Vagina (tissue), 2 donors: ENCODE measurements around the gene PEX5L. TPM values are rescaled to one million over a fixed set of nuclear protein-coding genes. Genes with fewer than 3 reads are reported as not detected.

Experiments
- DNase-seq, 2 donors: peaks; one replicate each; pipeline ENCODE4 v3.0.0-alpha.2; 2017; ENCODE audit errors: extremely low spot score in 2 of 2
- H3K27ac ChIP-seq: fragments of 200-600 bp; sonication (generic); one replicate; pipeline ENCODE4 v1.5.1; 2019
- H3K27me3 ChIP-seq: fragments of 200-600 bp; sonication (generic); one replicate; pipeline ENCODE4 v1.5.1; 2019
- H3K36me3 ChIP-seq, 2 donors: fragments of 200-600 bp; sonication (generic); one replicate each; pipeline ENCODE4 v1.5.1; 2017 to 2019
- H3K4me1 ChIP-seq: fragments of 200-600 bp; sonication (generic); one replicate; pipeline ENCODE4 v1.5.1; 2019
- H3K4me3 ChIP-seq, 2 donors: fragments of 200-600 bp; sonication (generic); 1 replicate in 1 of 2; 2 replicates in 1 of 2; pipeline ENCODE4 v1.5.1; 2016 to 2019
- H3K9me3 ChIP-seq: fragments of 200-600 bp; sonication (generic); one replicate; pipeline ENCODE4 v1.5.1; 2019
- CTCF ChIP-seq, 3 experiments: fragments of 450-650 bp in 2 of 3; fragments of 200-600 bp in 1 of 3; sonication (generic) in 1 of 3; IDR thresholded peaks; one replicate each; pipeline ENCODE4 v1.5.1; 2017 to 2019; ENCODE audit warnings: antibody characterized with exemption in 3 of 3, mild to moderate bottlenecking in 2 of 3, moderate library complexity in 2 of 3
- POLR2A ChIP-seq, 2 donors: fragments of 450-650 bp; IDR thresholded peaks; one replicate each; pipeline ENCODE4 v1.6.1; 2017; ENCODE audit warnings: antibody characterized with exemption in 2 of 2, mild to moderate bottlenecking in 2 of 2, moderate library complexity in 2 of 2
- POLR2AphosphoS5 ChIP-seq, 2 donors: sonication (generic); formaldehyde crosslinking; IDR thresholded peaks; one replicate each; pipeline ENCODE4 v1.9.0; 2017; ENCODE audit warnings: antibody characterized with exemption in 2 of 2, mild to moderate bottlenecking in 2 of 2, low read depth in 1 of 2; ENCODE audit not compliant: insufficient read depth in 1 of 2
- intact Hi-C: fragments of 100-400 bp; cut with DNase I; formaldehyde crosslinking; loops from one replicate; pipeline ENCODE4 v1.15.1; 2023
- total RNA-seq: library from RNA; depleted of rRNA; stranded (reverse); fragments of >200 nt; gene quantifications from one replicate; pipeline ENCODE4 v1.2.3, GENCODE V29; 2016

Gene PEX5L
- total RNA-seq, 1 donor from 2014 or later = not detected

- Histone ChIP-seq H3K4me3 (no peak overlapping the region), H3K36me3 (no peaks in the 10 kb centered on the region), H3K27ac (no peak overlapping the region), H3K4me1 (no peaks in the 10 kb centered on the region), H3K27me3 (no peaks in the 10 kb centered on the region), H3K9me3 (no peaks in the 10 kb centered on the region)
- intact Hi-C loops = no loop called here
- TF ChIP-seq CTCF (IDR thresholded peaks at IDR 0.05) (no peak), POLR2AphosphoS5 (IDR thresholded peaks at IDR 0.05; ENCODE audit: insufficient read depth in 1 of 2, low read depth in 1 of 2) (no peak)
- DNase-seq = no peak
Observed at GRCh38 chr3:179948740-179949139, 88.0 kb downstream of the PEX5L start.

- Histone ChIP-seq H3K4me1 (peaks cover 5% of the 10 kb centered on the region), H3K9me3 (no peaks in the 10 kb centered on the region), H3K36me3 (no peaks in the 10 kb centered on the region), H3K27me3 (no peaks in the 10 kb centered on the region), H3K27ac (no peak overlapping the region), H3K4me3 (no peak overlapping the region)
- intact Hi-C loops = no loop called here
- no peak for TF ChIP-seq POLR2AphosphoS5 (IDR thresholded peaks at IDR 0.05; ENCODE audit: insufficient read depth in 1 of 2, low read depth in 1 of 2)
- no peak for TF ChIP-seq POLR2A (IDR thresholded peaks at IDR 0.05)
- no peak for TF ChIP-seq CTCF (IDR thresholded peaks at IDR 0.05)
- DNase-seq = no peak
Observed at GRCh38 chr3:179945569-179945968, 91.2 kb downstream of the PEX5L start.

- H3K9me3 ChIP-seq = no peaks in the 10 kb centered on the region
- H3K27me3 ChIP-seq = no peaks in the 10 kb centered on the region
- no peak for DNase-seq
- TF ChIP-seq POLR2A (IDR thresholded peaks at IDR 0.05) (no peak), POLR2AphosphoS5 (IDR thresholded peaks at IDR 0.05; ENCODE audit: insufficient read depth in 1 of 2, low read depth in 1 of 2) (no peak), CTCF (IDR thresholded peaks at IDR 0.05) (no peak)
- H3K4me1 ChIP-seq = peaks cover 5% of the 10 kb centered on the region
- H3K36me3 ChIP-seq = no peaks in the 10 kb centered on the region
- H3K4me3 ChIP-seq = no peak overlapping the region
- intact Hi-C loops = no loop called here
- no peak overlapping the region for H3K27ac ChIP-seq
Observed at GRCh38 chr3:179943117-179943880, 93.4 kb downstream of the PEX5L start.

GRCh38 chr3:179942553-179943075 is 94.1 kb downstream of the PEX5L start:
- intact Hi-C loops = no loop called here
- Histone ChIP-seq H3K27ac (no peak overlapping the region), H3K27me3 (no peaks in the 10 kb centered on the region), H3K9me3 (no peaks in the 10 kb centered on the region), H3K4me1 (peaks cover 5% of the 10 kb centered on the region), H3K4me3 (no peak overlapping the region), H3K36me3 (no peaks in the 10 kb centered on the region)
- no peak for DNase-seq
- TF ChIP-seq POLR2AphosphoS5 (IDR thresholded peaks at IDR 0.05; ENCODE audit: insufficient read depth in 1 of 2, low read depth in 1 of 2) = no peak
- no peak for TF ChIP-seq CTCF (IDR thresholded peaks at IDR 0.05)
- TF ChIP-seq POLR2A (IDR thresholded peaks at IDR 0.05) = no peak

GRCh38 chr3:179935710-179936109 is 101.0 kb downstream of the PEX5L start:
- Histone ChIP-seq H3K27me3 (no peaks in the 10 kb centered on the region), H3K27ac (no peak overlapping the region), H3K36me3 (no peaks in the 10 kb centered on the region), H3K4me3 (no peak overlapping the region), H3K4me1 (no peaks in the 10 kb centered on the region), H3K9me3 (no peaks in the 10 kb centered on the region)
- no peak for DNase-seq
- intact Hi-C loops = no loop called here
- no peak for TF ChIP-seq POLR2AphosphoS5 (IDR thresholded peaks at IDR 0.05; ENCODE audit: insufficient read depth in 1 of 2, low read depth in 1 of 2)
- no peak for TF ChIP-seq CTCF (IDR thresholded peaks at IDR 0.05)
- no peak for TF ChIP-seq POLR2A (IDR thresholded peaks at IDR 0.05)
